ENCODE measurements around the gene CSNK1G2. TPM values are rescaled to one million over a fixed set of nuclear protein-coding genes. Genes with fewer than 3 reads are reported as not detected.

CSNK1G2 gene
- total and polyA plus RNA-seq, 2 of the 13 experiments (the other 11 are each of a cell fraction or from before 2014, with no cell fraction given): 53.8 to 72.5 TPM

DNA sequence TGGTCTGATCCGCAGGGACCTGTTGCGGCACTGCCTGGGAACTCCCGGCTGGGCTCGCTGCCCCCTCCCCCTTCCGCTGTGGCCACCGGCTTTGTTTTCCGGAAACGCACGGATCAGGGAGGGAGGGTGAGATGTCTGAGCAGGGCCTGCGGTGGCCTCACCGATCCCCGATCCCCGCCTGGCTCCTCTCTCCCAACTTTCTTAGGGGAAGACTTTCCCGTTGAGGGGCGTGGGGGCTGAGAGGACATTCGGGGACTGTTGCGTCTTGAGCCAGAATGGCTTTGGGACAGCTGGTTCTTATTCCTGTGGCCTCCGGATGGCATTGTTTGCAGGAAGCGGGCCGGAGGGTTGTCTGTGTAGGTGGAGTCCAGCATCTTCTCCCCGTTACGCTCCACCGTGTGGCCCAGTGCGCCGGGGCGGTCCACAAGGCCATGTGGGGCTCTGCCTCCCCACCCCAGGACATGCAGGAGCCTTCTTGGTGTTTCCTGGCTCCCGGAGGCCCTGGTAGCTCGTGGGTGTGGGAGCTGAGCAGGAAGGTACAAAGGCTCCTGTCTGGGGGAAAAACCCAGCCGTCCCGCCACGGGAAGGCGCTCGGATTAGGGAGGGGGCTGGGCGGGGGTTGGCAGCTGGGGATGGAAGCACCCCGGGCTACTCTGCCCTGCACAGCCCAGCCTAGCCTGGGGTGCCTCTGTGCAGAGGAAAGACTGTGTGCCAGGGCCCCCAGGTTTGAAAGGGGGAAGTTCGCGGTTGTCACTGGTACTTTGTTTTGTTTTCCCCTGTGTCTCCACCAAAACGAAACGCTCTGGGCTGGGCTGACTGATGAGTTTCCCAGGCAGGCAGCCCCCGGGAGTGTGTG, 1.3 kb downstream of the CSNK1G2 start (continued):
- TF ChIP-seq, protein P1, sequence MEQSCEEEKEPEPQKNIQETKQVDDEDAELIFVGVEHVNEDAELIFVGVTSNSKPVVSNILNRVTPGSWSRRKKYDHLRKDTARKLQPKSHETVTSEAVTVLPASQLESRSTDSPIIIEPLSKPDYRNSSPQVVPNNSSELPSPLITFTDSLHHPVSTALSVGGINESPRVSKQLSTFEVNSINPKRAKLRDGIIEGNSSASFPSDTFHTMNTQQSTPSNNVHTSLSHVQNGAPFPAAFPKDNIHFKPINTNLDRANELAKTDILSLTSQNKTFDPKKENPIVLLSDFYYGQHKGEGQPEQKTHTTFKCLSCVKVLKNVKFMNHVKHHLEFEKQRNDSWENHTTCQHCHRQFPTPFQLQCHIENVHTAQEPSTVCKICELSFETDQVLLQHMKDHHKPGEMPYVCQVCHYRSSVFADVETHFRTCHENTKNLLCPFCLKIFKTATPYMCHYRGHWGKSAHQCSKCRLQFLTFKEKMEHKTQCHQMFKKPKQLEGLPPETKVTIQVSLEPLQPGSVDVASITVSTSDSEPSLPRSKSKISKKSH (CRISPR knock-in tag; IDR thresholded peaks at IDR 0.05; ENCODE audit: borderline replicate concordance): 0 out of 2 replicates have a peak, but pooled peaks have one; percentile 22
- TF ChIP-seq, protein P2, sequence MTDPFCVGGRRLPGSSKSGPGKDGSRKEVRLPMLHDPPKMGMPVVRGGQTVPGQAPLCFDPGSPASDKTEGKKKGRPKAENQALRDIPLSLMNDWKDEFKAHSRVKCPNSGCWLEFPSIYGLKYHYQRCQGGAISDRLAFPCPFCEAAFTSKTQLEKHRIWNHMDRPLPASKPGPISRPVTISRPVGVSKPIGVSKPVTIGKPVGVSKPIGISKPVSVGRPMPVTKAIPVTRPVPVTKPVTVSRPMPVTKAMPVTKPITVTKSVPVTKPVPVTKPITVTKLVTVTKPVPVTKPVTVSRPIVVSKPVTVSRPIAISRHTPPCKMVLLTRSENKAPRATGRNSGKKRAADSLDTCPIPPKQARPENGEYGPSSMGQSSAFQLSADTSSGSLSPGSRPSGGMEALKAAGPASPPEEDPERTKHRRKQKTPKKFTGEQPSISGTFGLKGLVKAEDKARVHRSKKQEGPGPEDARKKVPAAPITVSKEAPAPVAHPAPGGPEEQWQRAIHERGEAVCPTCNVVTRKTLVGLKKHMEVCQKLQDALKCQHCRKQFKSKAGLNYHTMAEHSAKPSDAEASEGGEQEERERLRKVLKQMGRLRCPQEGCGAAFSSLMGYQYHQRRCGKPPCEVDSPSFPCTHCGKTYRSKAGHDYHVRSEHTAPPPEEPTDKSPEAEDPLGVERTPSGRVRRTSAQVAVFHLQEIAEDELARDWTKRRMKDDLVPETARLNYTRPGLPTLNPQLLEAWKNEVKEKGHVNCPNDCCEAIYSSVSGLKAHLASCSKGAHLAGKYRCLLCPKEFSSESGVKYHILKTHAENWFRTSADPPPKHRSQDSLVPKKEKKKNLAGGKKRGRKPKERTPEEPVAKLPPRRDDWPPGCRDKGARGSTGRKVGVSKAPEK (CRISPR knock-in tag; IDR thresholded peaks at IDR 0.05; ENCODE audit: borderline replicate concordance): no peak
- TF ChIP-seq ZFP37 (CRISPR knock-in tag; IDR thresholded peaks at IDR 0.05; ENCODE audit: borderline replicate concordance) (no peak), FOXJ3 (CRISPR knock-in tag; IDR thresholded peaks at IDR 0.05; ENCODE audit: borderline replicate concordance) (no peak), NCOA2 (CRISPR knock-in tag; IDR thresholded peaks at IDR 0.05) (no peak), ZNF350 (CRISPR knock-in tag; IDR thresholded peaks at IDR 0.05; ENCODE audit: borderline replicate concordance, low read depth) (peak; percentile 73; the same call in 1 of the 2 replicates), PHF21A (CRISPR knock-in tag; IDR thresholded peaks at IDR 0.05) (0 out of 2 replicates have a peak, but pooled peaks have one; percentile 40), KMT2A (CRISPR knock-in tag; IDR thresholded peaks at IDR 0.05) (peak; percentile 65; the same call in 1 of the 2 replicates), RNF2 (conservative IDR thresholded peaks at IDR 0.05; ENCODE audit: low read depth) (no peak), PCBP1 (IDR thresholded peaks at IDR 0.05; ENCODE audit: borderline replicate concordance, low read depth, low read length) (peak; percentile 86; the same call in 1 of the 2 replicates), KDM5A (IDR thresholded peaks at IDR 0.05; ENCODE audit: borderline replicate concordance, low read length) (peak; percentile 56; the same call in 1 of the 2 replicates), ZNF296 (CRISPR knock-in tag; conservative IDR thresholded peaks at IDR 0.05) (no peak), RBM39 (IDR thresholded peaks at IDR 0.05; ENCODE audit: low read depth, low read length, poor library complexity, severe bottlenecking) (peak; percentile 43), ZNF446 (CRISPR knock-in tag; IDR thresholded peaks at IDR 0.05) (no peak), ZSCAN30 (CRISPR knock-in tag; IDR thresholded peaks at IDR 0.05) (no peak), SIN3A (IDR thresholded peaks at IDR 0.05; ENCODE audit: borderline replicate concordance, low read depth, low read length) (peak; percentile 66; the same call in 1 of the 2 replicates), HNRNPLL (IDR thresholded peaks at IDR 0.05; ENCODE audit: low read depth, low read length, poor library complexity, severe bottlenecking) (peak; percentile 90), ZNF180 (CRISPR knock-in tag; IDR thresholded peaks at IDR 0.05; ENCODE audit: borderline replicate concordance, low read depth) (no peak), GATAD1 (CRISPR knock-in tag; IDR thresholded peaks at IDR 0.05) (peak; percentile 80), HNRNPL (IDR thresholded peaks at IDR 0.05; ENCODE audit: low read depth, low read length) (0 out of 2 replicates have a peak, but pooled peaks have one; percentile 31), JUN (CRISPR knock-in tag; IDR thresholded peaks at IDR 0.05) (no peak)
- TF ChIP-seq, protein P3, sequence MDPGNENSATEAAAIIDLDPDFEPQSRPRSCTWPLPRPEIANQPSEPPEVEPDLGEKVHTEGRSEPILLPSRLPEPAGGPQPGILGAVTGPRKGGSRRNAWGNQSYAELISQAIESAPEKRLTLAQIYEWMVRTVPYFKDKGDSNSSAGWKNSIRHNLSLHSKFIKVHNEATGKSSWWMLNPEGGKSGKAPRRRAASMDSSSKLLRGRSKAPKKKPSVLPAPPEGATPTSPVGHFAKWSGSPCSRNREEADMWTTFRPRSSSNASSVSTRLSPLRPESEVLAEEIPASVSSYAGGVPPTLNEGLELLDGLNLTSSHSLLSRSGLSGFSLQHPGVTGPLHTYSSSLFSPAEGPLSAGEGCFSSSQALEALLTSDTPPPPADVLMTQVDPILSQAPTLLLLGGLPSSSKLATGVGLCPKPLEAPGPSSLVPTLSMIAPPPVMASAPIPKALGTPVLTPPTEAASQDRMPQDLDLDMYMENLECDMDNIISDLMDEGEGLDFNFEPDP (CRISPR knock-in tag; conservative IDR thresholded peaks at IDR 0.05): no peak
